Choroid plexus epithelial cell (primary cell): ENCODE measurements around the gene OSGEP.

Experiments
- DNase-seq: peaks from one replicate; pipeline ENCODE4 v3.0.0-alpha.2; 2010; ENCODE audit warnings: low read depth
- H3K4me3 ChIP-seq: 2 replicates; pipeline ENCODE4 v1.5.1; 2011; ENCODE audit warnings: low read depth, mild to moderate bottlenecking, control low read depth, low read length, moderate library complexity
- TF ChIP-seq, protein P1 (sequence below): conservative IDR thresholded peaks from 2 replicates; pipeline ENCODE4 v1.5.1; 2011; ENCODE audit warnings: low read depth, mild to moderate bottlenecking, control low read depth, inconsistent platforms, low read length, moderate library complexity

Gene OSGEP

DNA sequence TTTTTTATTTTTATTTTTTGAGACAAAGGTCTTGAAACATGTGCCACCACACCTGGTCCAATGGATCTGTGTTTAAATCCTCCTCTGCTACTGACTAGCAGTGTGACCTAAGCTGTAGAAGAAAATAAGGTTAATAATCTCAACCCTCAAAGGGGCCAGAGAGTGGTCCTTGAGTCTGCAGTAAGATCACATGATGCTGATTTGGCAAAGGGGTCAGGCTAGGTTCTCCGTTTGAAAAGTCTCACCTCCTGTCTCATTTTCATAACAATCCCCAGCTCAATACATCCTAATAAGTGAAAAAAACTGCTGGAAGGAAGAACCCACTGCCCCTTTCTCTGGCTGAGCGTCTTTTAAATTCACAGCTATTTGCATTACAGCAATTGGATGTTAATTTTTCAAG is 33.3 kb downstream of the OSGEP start:
- no peak overlapping the region for H3K4me3 ChIP-seq
- no peak for DNase-seq
- TF ChIP-seq, protein P1, sequence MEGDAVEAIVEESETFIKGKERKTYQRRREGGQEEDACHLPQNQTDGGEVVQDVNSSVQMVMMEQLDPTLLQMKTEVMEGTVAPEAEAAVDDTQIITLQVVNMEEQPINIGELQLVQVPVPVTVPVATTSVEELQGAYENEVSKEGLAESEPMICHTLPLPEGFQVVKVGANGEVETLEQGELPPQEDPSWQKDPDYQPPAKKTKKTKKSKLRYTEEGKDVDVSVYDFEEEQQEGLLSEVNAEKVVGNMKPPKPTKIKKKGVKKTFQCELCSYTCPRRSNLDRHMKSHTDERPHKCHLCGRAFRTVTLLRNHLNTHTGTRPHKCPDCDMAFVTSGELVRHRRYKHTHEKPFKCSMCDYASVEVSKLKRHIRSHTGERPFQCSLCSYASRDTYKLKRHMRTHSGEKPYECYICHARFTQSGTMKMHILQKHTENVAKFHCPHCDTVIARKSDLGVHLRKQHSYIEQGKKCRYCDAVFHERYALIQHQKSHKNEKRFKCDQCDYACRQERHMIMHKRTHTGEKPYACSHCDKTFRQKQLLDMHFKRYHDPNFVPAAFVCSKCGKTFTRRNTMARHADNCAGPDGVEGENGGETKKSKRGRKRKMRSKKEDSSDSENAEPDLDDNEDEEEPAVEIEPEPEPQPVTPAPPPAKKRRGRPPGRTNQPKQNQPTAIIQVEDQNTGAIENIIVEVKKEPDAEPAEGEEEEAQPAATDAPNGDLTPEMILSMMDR, result no peak

DNA sequence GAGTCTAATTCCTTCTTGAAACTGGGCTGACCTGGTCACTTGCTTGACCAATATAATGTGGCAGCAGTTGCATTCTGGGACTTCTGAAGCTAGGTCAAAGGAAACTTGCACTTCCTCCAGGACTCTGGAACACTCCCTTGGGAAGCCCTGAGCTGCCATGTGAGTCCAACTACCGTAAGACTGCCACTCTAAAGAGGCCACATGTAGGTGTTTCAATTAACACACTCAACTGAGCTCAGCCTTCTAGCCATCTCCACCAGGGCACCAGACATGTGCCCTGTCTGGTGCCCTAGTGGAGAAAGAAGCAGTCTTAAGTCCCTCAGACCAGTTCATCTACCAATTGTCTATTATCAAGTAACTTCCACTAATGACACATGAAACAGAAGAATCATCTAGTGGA is 35.2 kb downstream of the OSGEP start:
- TF ChIP-seq, protein P1, result no peak
- no peak for DNase-seq
- no peak overlapping the region for H3K4me3 ChIP-seq

DNA sequence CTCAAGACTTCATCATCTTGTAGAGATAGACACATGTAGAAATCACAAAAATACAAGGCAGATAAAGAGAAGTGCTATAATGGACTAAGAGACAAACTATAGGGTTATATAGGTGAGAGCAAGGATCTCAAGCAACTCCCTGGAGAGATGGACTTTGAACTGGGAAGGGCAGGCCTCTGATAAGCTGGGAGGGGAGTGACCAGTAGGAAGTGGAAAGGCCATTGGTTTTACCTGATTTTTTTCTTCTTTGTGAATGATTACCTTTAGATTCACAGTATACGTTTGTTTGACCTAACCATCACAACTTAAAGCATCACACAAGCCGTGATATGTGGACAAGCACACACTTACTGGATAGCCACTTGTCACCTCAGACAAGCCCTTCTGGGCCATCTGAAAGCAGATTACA is 36.1 kb downstream of the OSGEP start:
- no peak overlapping the region for H3K4me3 ChIP-seq
- TF ChIP-seq, protein P1, result no peak
- DNase-seq, result no peak

DNA sequence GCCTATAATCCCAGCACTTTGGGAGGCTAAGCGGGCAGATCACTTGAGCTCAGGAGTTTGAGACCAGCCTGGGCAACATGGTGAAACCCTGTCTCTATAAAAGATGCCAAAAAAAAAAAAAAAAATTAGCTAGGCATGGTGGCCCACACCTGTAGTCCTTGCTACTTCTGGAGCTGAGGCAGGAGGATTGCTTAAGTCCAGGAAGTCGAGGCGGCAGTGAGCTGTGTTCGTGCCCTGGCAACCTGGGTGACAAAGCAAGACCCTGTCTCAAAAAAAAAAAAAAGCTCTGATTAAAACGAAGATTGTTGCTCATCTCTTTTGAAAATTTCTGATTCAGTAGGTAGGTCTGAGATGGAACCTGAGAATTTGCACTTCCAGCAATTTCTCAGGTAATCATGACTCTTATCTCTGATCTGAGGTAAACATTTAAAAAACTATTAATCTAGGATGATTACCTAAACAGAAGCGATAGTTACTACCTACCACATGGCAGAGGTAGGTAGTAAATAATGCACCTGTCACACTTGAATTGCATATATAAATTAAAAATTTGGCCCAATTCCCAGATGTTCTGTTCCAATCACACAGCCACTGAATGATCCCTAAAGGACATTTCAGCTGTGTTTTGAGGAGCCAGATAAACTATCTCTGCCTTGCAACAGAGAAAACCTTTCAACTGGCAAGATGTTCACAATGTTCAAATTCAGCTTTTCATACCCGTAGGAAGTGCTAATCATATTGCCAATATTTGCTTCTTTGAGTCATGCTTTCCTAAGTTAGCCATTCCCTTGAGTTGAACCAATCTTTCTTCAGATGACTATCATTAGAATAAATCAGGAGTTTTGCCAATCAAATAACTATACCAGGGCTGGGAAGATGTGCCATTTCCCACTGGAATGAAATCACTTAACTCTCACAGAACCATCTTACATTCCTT is 37.1 kb downstream of the OSGEP start:
- TF ChIP-seq, protein P1, result no peak
- no peak for DNase-seq
- H3K4me3 ChIP-seq, result no peak overlapping the region

DNA sequence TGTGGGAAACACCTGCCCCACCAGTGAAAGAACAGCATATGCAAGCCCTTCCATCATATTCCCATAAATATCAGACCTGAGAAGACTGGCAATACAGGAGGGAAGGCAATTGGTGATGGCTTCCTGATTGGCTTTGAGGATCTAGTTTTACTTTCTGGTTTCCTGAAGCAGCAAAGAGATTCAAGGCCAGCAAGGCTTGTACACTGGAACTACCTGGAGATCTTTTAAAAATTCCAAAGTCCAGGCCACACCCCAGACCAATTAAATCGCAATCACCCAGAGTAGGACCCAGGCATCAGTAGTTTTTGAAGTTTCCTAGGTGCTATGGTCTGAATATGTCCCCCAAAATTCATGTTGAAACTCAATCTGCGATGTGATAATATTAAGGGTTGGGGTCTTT is 38.4 kb downstream of the OSGEP start:
- TF ChIP-seq, protein P1, result no peak
- H3K4me3 ChIP-seq, result no peak overlapping the region

DNA sequence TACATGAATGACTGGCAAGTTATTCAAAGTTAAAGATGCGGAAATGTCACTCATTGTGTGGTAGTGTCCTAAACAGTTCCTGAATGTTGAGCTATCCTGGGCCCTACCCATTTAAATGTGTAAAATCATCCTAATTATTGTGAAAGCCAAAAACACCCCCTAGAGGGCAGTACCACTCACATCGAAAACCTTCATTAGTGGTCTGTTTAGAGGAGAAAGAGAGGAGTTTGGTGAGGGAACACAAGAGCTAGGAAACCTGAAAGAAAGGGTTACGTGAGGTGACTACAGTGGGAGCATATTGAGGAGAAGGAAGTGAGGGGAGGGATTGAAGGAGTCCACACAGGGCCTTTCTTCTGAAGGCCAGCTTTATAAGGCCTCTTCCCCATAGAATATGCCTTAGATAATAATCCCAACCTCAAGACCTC is 38.8 kb downstream of the OSGEP start:
- H3K4me3 ChIP-seq, result no peak overlapping the region
- DNase-seq, result peak; percentile 73
- TF ChIP-seq, protein P1, result peak; percentile 68

More for the DNA sequence above, 38.4 kb downstream of the OSGEP start:
- no peak for DNase-seq

DNA sequence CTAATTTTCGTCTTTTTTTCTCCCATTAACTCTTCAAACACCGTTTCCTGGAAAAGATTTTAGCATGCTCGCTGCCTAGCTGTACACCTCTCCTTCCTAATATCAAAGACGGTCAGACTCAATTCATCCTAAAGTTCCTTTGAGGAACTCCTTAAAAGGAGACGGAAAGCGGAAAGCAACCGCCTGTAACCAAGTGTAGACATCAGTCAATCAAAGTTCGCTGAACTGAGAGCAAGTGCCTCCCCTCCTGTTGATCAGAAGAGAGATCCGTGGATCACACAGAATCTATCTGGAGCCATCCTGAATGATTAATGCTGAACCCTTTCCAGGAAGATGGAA is 40.9 kb downstream of the OSGEP start:
- peak overlapping the region; percentile 98 for H3K4me3 ChIP-seq
- TF ChIP-seq, protein P1, result no peak
- peak; percentile 17 for DNase-seq
